GM12892 (cell line): ENCODE results near the gene SPRR2E.
"Not testable (repeated sequence)": the region's sequence is repeated elsewhere in the genome, so short reads cannot be mapped to it uniquely, and the experiment has no call there.

Experiments
- POLR2A ChIP-seq: IDR thresholded peaks from 2 replicates; pipeline ENCODE4 v1.6.1; 2011; ENCODE audit warnings: low read depth, low read length, control low read depth
- POLR2AphosphoS5 ChIP-seq: IDR thresholded peaks from 2 replicates; pipeline ENCODE4 v1.6.1; 2011; ENCODE audit warnings: low read depth, low read length, control low read depth
- TAF1 ChIP-seq: IDR thresholded peaks from 2 replicates; pipeline ENCODE4 v1.6.1; 2011; ENCODE audit warnings: low read depth, mild to moderate bottlenecking, control low read depth, low read length, borderline replicate concordance

GRCh38 chr1:153123793-153124192 lies 29.5 kb upstream of the SPRR2E start:
- not testable (repeated sequence) for TF ChIP-seq POLR2A, POLR2AphosphoS5, TAF1
